Measurements from ENCODE around the gene MFSD2B.

- TF ChIP-seq POLR2AphosphoS5 (IDR thresholded peaks at IDR 0.05) (no peak), CTCF (IDR thresholded peaks at IDR 0.05) (no peak)
Observed at GRCh38 chr2:23992931-23993330, 17.0 kb upstream of the MFSD2B start.

Data from prostate gland (tissue), 2 donors.